GM19035 (cell line): ENCODE data around the gene ZFR.
A peak's percentile ranks its signal among the peaks of the same experiment; 100 is the strongest.

Experiments
- ATAC-seq: cut with Tn5 transposase; IDR thresholded peaks from one replicate; pipeline ENCODE4 v1.9.1; 2021; ENCODE audit not compliant: unreplicated experiment

ZFR gene

DNA sequence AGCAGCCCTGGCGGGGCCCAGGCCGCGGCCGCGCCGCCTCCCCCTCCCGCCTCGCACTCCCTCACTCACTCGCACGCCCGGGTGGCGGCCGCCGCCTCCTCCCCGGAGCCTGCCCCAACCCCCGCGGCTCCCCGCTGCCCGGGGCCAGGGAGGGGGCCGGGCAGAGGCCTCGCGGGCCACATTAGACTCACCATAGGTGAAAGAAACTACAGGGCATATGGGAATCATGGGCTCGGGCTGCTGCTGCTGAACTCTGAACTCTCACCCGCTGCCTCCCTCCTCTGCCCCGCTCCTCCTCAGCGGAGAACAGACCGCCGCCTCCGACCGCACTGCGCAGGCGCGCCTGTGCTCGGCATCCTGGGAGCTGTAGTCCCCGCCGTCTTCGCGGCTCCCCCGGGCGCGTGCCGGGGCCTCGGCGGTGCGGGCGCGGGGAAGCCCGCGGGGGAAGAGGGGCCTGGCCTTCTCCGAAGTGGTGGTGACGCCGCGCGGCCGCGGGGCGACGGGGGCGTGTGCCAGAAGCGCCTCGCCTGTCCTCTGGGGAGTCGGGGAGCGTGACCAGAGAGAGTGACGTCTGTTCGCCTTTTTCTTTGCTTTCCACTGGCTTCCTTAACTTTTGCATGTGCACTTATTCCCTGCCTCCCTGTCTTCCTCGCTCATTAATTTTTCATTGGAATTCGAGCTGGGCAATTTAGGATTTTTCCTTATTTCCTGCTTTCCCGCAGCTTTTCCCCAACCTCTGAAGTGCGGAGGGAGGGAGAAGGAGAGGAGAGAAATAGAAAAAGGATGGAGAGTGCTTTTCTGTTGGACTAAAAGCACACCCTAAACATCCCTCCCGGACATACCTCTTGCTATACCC is at the start of gene ZFR:
ZFR (minus strand) TSS at position 310 of the 856 bp plus-strand sequence; CDS start at position 228, 82 bp downstream.
- peak; percentile 82 for ATAC-seq

GRCh38 chr5:32490972-32491557 is 46.5 kb upstream of the ZFR start:
- ATAC-seq: no peak

DNA sequence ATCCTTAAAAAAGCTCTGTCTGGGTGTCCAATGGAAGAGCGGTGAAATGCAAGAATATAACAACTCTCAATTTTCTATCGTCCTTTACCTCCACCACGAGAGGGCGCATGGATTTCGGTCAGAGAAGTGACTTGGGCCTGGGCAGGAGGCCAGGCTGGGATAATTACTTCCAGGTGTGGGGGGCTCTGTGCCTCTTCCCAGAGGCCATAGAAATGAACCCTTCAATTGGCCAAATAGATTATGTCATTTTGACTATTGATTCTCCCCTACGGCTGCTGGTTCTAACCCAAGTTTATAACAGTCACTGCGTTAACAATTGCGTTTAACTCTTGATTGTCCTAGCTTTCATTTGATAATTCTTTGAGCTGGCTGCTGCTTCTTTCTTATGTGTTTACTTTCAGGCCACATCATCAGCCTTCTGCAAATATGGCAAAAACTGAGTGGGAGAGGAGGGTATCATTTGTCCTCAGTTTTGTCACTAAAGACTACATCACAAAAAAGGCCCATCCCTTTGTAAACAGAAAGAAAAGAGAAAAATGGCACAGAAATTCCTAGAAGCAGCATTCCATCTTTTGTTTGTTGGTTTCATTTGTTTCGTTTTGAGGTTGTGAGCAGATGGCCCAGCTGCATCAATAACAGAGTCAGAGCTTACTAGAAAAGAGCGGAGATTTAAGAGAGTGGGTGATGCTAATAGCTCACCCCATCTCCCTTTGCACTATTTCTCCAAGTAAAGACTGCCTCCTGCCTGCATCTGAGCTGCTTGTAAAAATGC is 45.4 kb upstream of the ZFR start:
- no peak for ATAC-seq

GRCh38 chr5:32487424-32487823 is 42.9 kb upstream of the ZFR start:
- no peak for ATAC-seq

DNA sequence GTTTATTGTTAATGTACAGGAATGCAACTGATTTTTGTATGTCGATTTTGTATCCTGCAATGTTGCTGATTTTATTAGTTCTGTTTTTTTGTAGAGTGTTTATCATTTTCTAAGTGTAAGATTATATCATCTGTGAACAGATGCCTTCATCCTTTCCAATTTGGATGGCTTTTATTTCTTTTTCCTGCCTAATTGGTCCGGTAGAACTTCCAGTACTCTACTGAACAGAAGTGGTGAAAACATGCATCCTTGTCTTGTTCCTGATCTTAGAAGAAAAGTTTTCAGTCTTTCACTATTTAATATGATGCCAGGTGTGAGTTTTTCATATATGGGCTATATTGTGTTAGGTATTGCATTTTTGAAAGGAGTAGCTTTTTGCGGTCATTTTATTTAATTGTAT is 42.5 kb upstream of the ZFR start:
- ATAC-seq: no peak

DNA sequence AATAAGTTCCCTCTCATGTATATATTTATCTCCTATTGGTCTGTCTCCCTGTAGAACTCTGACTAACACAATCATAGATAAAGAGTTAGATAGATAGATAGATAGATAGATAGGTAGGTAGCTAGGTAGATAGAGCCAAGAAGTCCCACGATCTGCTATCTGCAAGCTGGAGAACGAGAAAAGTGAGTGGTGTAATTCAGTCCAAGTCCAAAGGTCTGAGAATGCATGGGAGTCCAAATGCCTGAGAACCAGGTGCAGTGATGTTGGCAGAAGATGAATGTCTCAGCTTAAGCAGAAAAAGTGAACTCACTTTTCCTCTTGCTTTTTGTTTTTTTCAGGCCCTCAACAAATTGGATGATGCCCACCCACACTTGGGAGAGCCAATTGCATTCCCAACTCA is 37.7 kb upstream of the ZFR start:
- no peak for ATAC-seq

GRCh38 chr5:32479096-32479495 is 34.6 kb upstream of the ZFR start:
- no peak for ATAC-seq

GRCh38 chr5:32476891-32477290 is 32.4 kb upstream of the ZFR start:
- no peak for ATAC-seq

- no peak for ATAC-seq
Observed at GRCh38 chr5:32475334-32476097, 31.0 kb upstream of the ZFR start.

- no peak for ATAC-seq
Observed at GRCh38 chr5:32474209-32474854, 29.8 kb upstream of the ZFR start.

DNA sequence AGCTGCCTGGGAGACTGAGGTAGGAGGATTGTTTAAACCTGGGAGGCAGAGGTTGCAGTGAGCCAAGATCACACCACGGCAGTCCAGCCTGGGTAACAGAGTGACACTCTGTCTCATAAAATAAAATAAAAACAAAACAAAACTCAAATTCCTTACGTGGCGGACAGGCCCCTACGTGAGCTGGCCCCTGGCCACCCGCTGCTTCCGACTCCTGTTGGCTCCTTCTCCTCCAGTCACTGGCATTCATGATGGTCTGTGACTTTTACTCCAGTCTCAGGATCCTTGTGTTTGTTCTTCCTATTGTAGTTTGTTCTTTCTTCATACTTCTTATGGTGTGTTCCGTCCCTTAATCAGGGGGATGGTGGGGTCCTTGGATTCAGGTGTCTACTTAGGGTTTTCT is 28.5 kb upstream of the ZFR start:
- ATAC-seq: no peak

DNA sequence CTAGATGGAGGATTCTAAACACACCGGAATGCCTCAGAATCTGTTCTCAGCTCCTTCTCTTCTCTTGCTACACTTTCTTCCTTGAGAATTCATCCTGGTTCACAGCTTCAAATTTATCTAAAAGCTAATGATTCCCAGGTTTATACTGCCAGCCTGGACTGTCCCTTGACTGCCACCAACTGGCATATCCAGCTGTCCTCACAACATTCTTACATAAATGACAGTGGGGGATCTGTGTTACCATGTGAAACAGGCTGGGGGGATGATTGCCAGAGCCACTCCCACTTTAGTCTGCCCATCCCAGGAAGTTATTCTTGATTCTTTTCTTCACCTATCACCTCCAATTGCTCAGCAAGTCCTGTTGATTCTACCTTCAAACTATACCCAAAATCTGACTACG is 27.2 kb upstream of the ZFR start:
- no peak for ATAC-seq

GRCh38 chr5:32465076-32465475 is 20.5 kb upstream of the ZFR start:
- ATAC-seq: no peak

DNA sequence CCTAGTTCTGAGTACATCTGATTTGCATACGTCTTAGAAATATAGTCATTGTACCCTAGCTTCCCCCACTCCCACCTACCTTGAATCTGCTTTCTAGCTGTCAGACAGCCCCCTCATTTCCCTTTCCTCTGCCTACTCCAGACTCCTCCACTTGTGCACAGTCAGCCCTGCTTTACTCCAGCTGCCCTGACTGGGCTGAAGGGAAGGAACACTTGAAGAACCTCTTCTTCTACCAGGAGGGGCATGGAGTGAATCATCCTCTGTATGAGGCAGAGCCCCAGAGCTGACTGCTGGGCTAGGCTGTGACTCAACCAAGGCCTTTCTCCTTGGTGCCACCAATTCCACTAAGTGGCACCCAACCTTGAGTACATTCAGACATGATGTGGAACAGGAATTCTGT is 18.1 kb upstream of the ZFR start:
- ATAC-seq: no peak

DNA sequence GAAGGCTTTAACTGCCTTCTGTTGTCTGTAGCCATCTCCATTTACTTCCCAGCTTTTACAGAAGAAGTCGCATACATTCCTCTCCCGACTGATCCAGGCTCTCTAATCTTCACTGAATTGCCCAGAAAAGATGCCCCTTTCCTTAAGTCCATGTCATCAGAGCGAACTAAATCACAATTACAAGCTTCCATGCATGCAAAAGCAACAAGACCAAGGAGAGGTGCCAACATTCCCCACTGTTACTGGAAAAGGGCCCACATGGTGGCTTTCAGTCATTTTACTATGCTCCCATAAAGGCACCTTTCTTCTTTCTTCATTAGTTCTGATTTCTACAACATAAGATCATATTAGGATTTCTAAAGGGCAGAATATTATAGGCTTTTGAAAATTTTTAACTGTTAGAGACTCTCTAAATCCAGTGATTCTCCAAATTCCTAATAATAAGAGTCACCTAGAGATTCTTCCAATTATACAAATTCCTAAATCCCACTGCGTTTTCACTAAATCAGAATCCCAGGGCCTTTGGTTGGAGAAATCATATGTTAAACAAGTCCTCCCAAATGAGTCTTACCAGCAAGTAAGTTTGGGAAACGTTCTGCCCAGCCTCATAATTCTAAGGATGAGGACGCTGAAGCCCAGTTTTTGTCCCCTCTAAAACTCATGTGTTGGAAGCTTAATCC is 17.0 kb upstream of the ZFR start:
- no peak for ATAC-seq

DNA sequence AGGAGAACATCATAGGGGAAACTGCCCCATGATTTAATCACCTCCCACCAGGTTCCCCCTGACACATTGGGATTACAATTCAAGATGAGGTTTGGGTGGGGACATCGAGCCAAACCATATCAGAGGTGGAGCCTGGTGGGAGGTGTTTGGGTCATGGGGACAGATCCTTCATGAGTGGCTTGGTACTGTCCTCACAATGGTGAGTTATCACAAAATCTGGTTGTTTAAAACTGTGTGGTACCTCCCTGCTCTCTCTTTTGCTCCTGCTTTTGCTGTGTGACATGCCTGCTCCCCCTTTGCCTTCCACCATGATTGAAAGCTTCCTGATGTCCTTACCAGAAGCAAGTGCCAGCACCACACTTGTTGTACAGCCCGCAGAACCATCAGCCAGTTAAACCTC is 16.2 kb upstream of the ZFR start:
- no peak for ATAC-seq

- ATAC-seq: no peak
Observed at GRCh38 chr5:32458880-32459495, 14.4 kb upstream of the ZFR start.

- no peak for ATAC-seq
Observed at GRCh38 chr5:32455311-32455710, 10.8 kb upstream of the ZFR start.

DNA sequence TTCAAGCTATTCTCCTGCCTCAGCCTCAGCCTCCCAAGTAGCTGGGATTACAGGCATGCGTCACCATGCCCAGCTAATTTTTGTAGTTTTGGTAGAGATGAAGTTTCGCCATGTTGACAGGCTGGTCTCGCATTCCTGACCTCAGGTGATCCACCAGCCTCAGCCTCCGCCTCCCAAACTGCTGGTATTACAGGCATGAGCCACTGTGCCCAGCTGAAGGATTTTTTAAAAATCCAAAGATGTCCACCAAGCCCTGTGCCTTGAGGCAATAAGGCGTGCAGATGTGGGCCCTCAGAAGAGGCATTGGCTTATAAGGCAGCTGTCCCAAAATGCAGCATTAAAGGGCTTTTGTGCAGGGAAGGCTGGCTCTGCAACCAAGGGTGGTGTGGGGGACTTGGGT is 10.3 kb upstream of the ZFR start:
- ATAC-seq: no peak

- no peak for ATAC-seq
Observed at GRCh38 chr5:32453916-32454315, 9.4 kb upstream of the ZFR start.
